NCI-H2196 (cell line): Measurements from ENCODE around the gene ANKS1B.
"Not testable (repeated sequence)": the region's sequence is repeated elsewhere in the genome, so short reads cannot be mapped to it uniquely, and the experiment has no call there.

Experiments
- DNase-seq: peaks from one replicate; lab custom pipeline; 2025; ENCODE audit not compliant: unreplicated experiment; lab: John Stamatoyannopoulos, UW

Gene ANKS1B

GRCh38 chr12:98799146-98799810 is 1185.5 kb downstream of the ANKS1B start:
- DNase-seq, result no peak

GRCh38 chr12:98797200-98797599 is 1187.5 kb downstream of the ANKS1B start:
- no peak for DNase-seq

GRCh38 chr12:98796745-98797144 is 1188.0 kb downstream of the ANKS1B start:
- no peak for DNase-seq

GRCh38 chr12:98793121-98793520 is 1191.6 kb downstream of the ANKS1B start:
- no peak for DNase-seq

- no peak for DNase-seq
Observed at GRCh38 chr12:98791406-98791805, 1193.3 kb downstream of the ANKS1B start.

GRCh38 chr12:98788396-98788795 is 1196.3 kb downstream of the ANKS1B start:
- no peak for DNase-seq

- DNase-seq, result no peak
Observed at GRCh38 chr12:98786653-98787052, 1198.1 kb downstream of the ANKS1B start.

GRCh38 chr12:98783420-98783819 is 1201.3 kb downstream of the ANKS1B start:
- no peak for DNase-seq

GRCh38 chr12:98780261-98780660 is 1204.5 kb downstream of the ANKS1B start:
- no peak for DNase-seq

- DNase-seq, result no peak
Observed at GRCh38 chr12:98772818-98773217, 1211.9 kb downstream of the ANKS1B start.

- DNase-seq, result no peak
Observed at GRCh38 chr12:98771811-98772752, 1212.7 kb downstream of the ANKS1B start.

GRCh38 chr12:98770230-98770629 is 1214.5 kb downstream of the ANKS1B start:
- DNase-seq, result no peak

GRCh38 chr12:98769068-98769467 is 1215.7 kb downstream of the ANKS1B start:
- DNase-seq, result no peak

- no peak for DNase-seq
Observed at GRCh38 chr12:98767248-98767647, 1217.5 kb downstream of the ANKS1B start.

GRCh38 chr12:98763656-98764055 is 1221.1 kb downstream of the ANKS1B start:
- DNase-seq, result no peak

GRCh38 chr12:98758331-98758730 is 1226.4 kb downstream of the ANKS1B start:
- no peak for DNase-seq

- no peak for DNase-seq
Observed at GRCh38 chr12:98757455-98757854, 1227.3 kb downstream of the ANKS1B start.

- not testable (repeated sequence) for DNase-seq
Observed at GRCh38 chr12:98755855-98756254, 1228.9 kb downstream of the ANKS1B start.

GRCh38 chr12:98754095-98754494 is 1230.6 kb downstream of the ANKS1B start:
- DNase-seq, result peak; percentile 4

GRCh38 chr12:98752726-98753125 is 1232.0 kb downstream of the ANKS1B start:
- no peak for DNase-seq

GRCh38 chr12:98751580-98752115 is 1233.1 kb downstream of the ANKS1B start:
- DNase-seq, result no peak

- DNase-seq, result no peak
Observed at GRCh38 chr12:98750511-98750910, 1234.2 kb downstream of the ANKS1B start.
